Right renal pelvis (tissue), 4 donors: ENCODE measurements around the gene TBC1D23. TPM values are rescaled to one million over a fixed set of nuclear protein-coding genes. Genes with fewer than 3 reads are reported as not detected.
"Not testable (repeated sequence)": the region's sequence is repeated elsewhere in the genome, so short reads cannot be mapped to it uniquely, and the experiment has no call there.

Experiments
- DNase-seq, 4 donors: peaks; one replicate each; pipeline ENCODE4 v3.0.0-alpha.2; 2013; ENCODE audit warnings: low read depth in 4 of 4, low spot score in 3 of 4, missing footprints in 1 of 4
- polyA plus RNA-seq, 4 donors: library from polyadenylated mRNA; unstranded; fragments of 120-200 nt; gene quantifications; one replicate each; pipeline ENCODE4 v1.2.1, GENCODE V29; 2013; ENCODE audit not compliant: insufficient read length in 4 of 4

The TBC1D23 gene
- polyA plus RNA-seq, 4 donors: 33.9 to 47.1 (median 42.3) TPM

DNA sequence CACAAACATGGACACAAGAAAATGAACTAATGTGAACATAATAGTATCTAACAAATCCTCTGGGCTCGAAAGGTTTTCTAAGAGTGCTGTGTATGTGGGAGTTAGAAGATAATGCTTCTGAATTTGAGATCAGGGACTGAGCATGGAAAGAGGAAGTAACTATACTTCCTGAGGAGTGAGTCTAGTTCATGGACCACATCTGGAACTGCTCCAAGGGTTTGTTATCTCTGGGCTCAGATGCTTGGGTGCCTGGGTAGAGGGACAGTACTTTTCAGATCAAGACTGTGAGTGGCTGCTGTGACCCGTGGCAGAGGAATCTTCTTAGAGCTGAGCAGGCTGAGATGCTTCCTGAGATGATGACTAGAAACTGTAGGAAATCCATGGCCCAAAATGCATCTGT, 28.5 kb downstream of the TBC1D23 start:
- no peak for DNase-seq

DNA sequence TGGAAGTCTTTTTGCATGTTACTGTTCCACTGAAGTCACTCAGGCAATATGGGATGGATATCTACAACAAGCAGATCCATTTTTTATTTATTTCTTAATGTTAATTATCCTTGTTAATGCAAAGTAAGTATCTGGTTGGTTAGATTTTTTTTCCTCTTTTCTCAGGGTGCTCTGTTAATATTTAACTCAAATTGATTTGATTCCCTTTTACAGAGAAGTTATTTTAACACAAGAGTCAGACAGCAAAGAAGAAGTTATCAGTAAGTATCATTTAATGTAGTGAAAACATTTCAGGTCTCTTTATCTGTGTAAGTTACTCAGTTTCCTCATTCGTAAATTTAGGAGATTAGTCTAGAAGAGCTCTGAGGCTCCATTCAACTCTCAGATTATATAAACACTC, 34.3 kb downstream of the TBC1D23 start:
- DNase-seq: no peak

DNA sequence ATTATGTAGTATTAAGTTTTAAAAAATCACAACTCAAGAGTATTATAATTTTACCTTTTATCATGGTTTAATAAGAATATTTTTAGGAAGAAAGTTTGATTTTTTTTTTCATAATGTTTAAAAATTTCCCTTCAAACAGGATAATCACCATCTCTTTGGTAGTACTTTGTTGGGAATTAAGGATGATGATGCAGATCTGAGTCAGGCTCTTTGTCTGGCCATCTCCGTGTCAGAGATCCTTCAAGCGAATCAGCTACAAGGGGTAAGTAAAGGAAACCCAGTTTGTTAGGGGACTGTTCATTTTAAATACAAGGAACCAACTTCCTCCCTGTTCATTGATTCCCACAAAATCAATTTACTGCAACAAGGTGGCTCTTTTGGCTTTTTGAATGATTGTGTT, 37.0 kb downstream of the TBC1D23 start:
- DNase-seq: no peak

DNA sequence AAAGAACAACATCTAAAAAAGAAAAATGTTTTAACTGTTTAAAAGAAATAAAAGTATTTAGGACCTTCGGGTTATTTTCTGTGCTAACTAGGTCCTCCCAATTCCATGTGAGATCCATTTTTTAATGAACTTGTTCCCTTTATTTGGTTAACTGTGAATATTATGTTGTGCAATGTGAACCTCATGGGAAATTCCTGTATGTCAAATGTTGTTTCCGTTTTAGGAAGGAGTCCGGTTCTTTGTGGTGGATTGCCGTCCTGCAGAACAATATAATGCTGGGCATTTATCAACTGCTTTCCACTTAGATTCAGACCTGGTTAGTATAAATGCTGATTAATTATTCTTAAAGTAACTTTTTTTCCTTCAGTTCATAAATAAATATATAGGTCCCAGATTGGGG, 38.2 kb downstream of the TBC1D23 start:
- DNase-seq: no peak

DNA sequence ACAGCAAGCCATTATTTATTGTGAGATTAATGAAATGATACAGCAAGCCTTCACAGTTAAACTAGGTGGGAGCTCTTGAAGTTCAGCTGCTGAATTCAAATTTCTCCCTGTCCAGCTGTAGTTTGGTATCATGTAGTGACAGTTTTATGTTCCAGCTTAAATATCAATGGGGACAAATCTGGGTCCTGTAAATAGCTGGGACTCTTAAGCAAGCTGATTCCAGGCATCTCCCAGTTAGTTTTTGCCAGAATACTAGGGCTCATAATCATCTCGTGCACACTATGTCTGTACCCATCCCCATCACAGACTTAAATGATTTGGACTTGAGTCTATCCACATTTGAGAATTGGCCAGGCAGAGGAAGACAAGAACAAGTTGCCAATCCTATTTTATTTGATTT, 45.9 kb downstream of the TBC1D23 start:
- no peak for DNase-seq

DNA sequence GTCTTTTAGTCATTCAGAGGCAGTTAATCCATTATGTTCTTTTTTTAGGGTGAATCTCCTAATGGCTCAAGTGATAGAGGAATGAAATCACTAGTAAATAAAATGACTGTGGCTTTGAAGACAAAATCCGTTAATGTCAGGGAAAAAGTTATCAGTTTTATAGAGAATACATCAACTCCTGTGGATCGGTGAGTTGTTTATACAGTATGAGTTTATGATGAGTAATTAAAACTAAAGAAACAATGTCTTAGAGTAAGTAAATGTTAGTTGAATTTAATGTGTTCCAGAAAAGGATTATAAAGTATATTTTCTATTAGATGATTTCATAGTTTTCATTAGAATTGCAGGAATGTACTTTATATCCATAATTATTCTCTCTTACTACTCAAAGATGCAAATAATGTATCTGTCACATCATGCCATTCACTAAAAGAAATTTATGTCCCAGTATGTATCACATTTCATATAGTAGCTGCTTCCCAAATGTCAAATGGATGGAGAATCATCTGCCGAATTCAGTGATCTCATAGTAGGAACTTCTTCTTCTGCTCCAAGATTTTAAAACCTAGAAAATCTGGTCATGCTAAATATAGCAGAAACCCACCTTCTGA, 49.7 kb downstream of the TBC1D23 start:
- DNase-seq: no peak

DNA sequence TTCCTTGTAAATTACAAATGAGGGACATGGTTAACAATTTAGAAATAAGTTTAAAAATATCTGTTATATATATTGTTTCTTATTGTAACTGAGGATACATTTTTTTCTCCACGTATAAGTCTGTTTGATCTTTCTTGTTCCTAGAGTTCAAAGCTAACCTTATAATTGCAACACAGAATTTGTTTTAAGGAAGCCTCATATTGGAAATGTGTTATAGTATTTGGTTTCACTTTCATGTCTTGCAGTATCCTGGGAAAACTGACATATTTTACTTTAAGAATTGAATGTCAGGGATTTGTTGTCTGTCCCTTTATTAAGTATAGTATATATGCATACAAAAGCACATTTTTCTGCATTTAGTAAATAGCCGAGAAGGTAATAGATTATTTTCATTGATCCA, 50.2 kb downstream of the TBC1D23 start:
- DNase-seq: no peak

DNA sequence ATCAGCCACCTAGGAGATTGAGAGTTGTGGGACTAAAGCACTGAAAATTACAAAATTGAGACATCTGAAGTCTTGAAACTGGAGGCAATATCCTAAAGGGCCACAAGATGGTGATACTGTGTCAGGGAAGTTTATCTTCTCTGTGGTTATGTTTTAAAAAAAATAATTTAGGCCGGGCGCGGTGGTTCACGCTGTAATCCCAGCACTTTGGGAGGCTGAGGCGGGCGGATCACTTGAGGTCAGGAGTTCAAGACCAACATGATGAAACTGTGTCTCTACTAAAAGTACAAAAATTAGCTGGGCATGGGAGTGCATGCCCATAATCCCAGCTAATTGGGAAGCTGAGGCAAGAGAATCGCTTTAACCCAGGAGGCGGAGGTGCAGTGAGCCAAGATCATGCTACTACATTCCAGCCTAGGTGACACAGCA, 55.9 kb downstream of the TBC1D23 start:
- peak in 3 of 4 donors; percentile 16 to 17 (median 16) for DNase-seq

DNA sequence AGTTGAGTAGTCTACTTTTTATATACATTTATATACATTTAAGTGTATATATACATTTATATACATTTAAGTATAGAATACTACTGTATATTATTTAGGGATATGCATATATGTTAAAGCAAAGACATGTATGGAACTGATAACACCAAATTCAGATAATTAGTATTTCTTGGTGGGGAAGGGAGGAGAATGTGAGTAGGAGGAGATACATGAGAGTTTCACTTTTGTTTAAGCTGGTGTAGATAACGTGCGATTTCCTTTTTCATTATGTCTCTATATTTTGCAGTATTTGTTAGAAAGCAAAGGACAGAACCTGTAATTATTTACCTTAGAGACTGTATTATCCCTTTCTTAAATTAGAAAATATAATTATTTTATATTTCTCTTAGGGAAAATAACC, 57.1 kb downstream of the TBC1D23 start:
- no peak for DNase-seq

DNA sequence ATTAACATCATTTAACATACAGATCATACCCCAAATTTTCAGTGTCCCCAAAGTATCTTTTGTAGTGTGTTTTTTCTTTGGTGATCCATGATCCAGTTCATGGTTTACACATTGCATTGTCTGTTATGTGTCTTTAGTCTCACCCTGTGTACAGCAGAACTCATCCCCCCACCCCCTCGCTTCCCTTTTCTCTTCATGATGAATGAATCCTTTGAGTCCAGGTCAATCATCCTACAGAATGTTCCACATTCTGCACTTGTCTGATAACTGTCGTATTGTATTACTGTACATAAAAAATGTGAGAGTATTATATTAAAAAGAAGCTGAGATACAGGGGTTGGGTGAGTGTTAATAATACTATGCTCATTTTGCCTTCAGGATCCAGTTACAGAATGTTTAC, 59.2 kb downstream of the TBC1D23 start:
- DNase-seq: no peak

DNA sequence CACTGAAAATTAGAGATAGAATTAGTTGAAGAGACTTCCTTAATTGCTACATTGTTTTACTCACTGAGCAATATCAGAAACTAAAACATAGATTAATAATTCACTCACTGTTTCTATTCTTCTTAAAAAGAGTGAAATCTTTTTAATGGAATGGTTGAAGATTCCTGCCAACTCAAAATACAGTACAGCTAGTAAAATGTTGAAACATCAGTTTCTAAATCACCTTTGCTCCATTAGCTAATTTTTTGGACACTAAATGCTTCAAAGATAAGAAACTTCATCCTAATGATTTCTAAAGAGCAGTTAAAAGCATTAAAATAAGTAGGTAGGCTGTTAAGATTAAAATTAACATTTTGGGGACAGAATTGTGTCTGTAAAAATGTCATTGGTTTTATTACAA, 63.3 kb downstream of the TBC1D23 start:
- no peak for DNase-seq

DNA sequence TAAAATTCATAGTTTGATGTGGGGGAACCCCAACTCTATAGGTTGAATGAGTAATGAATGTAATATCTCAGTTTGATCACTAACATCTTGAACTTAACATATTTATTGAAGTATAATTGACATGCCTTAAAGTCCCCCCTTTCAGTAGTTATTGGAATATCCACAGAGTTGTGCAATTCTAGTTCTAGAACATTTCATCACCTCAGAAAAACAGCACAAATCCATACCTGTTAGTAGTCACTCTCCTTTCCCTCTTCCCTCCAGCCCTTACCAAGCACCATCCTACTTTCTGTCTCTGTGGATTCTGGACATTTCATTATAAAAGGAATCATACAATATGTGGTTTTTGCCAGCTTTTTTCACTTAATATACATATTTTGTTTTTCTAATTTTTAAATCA, 65.0 kb downstream of the TBC1D23 start:
- DNase-seq: no peak

DNA sequence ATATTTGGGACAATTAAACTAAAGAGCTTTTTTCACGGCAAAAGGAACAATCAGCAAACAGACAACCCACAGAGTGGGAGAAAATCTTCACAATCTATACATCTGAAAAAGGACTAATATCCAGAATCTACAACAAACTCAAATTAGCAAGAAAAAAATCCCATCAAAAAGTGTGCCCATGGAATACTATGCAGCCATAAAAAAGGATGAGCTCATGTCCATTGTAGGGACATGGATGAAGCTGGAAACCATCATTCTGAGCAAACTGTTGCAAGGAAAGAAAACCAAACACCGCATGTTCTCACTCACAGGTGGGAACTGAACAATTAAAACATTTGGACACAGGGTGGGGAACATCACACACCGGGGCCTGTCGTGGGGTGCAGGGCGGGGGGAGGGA, 66.6 kb downstream of the TBC1D23 start:
- DNase-seq: not testable (repeated sequence)

DNA sequence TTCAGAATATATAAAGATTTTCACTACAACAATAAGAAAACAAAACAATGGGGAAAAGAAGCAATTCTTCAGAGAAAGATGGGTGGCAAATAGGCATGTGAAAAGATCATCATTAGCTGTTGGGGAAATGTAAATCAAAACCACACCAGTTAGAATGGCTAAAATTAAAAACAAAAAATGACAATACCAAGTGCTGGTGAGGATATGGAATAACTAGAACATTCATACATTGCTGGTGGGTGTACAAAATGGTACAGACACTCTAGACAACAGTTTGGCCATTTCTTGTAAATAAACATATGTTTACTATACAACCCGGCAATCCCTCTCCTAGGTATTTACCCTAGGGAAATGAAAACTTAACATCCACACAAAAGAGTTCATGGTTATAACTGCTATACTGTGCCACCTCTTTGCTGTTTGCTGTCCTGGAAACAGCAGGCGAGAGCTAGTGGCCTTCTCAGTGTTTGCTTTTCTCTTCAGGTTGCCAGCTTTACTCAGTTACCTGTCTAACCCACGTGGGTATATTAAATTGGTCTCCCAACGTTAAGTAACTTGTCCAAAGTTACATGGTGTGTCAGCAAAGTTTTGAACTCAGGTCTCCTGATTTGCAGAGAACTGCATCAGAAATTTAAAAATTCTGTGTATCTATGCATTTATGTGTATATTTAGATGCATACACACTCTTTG, 69.2 kb downstream of the TBC1D23 start:
- DNase-seq: no peak

DNA sequence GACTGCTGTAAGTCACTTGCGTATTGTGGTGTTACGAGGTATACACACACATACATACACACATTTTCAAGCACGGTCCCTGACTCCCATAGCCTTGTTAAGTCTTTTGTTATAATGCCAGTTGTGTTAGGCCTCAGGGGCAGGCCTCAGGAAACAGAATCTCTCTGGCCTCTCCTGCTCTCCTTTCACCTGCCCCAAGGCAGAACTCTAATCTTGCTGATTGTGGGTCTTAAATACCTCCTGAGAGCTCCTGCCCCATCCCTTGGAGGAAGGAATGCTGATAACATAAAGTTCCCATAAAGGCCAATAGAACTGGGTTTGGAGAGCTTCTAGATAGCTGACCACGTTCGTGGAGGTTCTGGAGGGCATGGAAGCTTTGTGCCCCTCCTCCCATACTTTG, 69.9 kb downstream of the TBC1D23 start:
- DNase-seq: no peak

DNA sequence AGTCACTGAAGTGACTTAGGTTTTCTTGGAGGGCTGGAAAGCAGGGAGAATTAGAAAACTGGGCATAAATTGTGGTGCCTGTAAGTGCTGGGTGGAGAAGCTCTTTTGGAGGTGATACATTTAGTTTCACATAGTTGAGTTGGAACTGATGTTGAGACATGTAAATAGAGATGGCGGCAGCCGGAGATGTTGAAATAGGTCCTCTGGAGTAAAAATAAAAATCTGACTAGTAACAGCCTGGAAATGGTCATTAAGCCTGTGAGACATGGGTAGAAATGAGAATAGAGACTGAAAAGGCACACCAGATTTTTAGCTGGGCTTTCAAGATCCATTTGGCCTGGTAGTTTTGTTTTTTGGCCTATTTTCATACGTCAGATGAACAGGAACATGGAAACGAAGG, 70.9 kb downstream of the TBC1D23 start:
- DNase-seq: no peak

DNA sequence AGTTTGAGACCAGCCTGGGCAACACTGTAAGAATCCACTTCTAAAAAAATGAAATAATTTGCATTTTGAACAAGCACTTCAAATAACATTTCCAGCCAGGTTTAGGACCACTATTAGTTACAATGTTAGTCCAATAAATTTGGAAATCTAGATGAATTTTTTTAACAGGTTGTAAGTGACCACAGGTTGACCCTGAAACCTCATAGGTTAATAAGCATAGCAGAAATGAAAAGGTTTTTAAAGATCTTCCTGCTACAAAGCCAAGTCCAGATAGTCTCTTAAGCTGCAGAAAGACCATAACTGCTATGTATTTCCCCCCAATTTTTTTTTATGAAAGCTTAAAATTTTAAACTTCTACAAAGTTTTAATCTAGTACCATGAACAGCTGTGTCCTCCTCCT, 72.3 kb downstream of the TBC1D23 start:
- no peak for DNase-seq

DNA sequence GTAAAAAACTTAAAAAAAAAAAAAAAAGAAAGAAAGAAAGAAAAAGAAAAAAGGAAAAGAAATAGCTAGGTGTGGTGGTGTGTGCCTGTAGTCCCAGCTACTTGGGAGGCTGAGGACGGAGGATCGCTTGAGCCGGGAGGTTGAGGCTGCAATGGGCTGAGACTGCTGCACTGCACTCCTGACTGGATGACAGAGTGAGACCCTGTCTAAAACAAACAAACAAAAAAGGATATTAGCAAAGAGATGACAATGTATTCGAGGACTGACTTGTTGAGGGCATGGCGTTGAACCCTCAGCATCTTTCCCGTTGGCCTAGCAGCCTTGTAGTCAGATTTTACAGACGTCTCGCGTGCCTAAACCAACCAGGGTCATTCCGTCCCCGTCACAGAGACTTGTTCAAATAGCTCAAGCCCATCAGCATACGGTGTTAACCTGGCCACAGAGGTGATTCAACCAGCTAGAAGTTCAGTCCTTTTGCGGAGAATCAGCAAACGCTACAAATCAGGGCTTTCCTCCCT, 73.2 kb downstream of the TBC1D23 start:
- no peak for DNase-seq

DNA sequence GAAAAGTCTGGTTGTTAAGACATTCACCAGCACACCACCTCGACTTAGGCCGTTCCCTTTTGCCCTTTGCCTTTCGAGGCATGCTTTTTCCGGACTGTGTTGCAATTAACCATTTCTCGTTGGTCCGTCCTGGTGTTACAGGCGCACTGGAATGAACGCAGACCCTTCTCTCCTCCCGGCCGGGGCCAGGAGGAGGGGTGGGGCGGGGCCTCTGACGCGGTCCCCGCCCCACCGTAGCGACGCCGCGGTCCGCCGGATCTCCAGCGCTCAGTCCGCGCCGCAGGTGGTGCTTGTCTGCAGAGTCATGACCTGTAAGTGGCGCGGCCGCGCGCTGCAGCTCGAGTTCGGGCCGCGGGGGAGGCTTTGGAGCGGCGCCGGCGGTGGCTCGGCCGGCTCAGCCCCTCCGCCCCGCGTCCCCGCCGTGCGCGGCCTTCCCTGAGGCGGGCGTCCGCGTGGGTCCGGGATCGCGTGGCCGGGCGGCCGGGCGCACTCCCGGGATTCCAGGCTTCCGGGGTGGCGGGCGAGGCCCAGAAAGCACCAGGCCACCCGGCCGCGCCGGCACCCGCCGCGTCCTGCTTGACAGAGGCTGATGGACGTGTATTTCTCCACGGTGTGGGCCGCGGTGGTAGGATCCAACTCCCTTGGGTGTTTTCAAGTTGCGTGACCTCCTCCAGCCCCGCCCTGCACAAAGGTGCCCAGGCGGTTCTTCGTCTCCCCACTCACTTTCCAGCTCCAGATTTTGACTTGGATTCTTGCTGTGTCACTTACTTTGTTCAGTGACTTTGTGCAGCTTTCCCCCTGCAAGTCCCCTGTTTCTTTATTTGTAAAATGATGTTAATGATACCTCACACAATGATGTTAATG, 73.9 kb downstream of the TBC1D23 start, which contains the start of gene NIT2:
TSS of gene NIT2 (plus strand) at position 270 of the 864 bp plus-strand sequence. CDS start at position 305, 35 bp downstream.
- peak; percentile 67 to 77 (median 72) for DNase-seq

DNA sequence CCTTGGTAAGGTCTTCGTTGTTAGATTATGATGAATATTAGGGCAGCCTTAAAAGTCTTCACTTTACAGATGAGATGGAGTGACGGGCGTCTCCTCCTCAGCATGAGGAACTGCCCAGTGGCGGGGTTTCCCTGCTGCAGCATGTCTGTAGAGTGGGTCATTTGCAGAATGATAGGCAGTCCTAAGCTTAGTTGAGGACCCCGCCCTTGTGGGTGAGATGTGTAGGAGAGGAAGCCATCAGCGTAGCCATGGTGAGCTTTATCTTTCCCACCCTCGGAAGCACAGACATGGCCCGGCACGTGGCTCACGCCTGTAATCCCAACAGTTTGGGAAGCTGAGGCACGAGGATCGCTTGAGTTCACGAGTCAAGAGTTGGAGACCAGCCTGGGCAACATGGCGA, 74.6 kb downstream of the TBC1D23 start:
- DNase-seq: peak in 1 of 4 donors; percentile 7

DNA sequence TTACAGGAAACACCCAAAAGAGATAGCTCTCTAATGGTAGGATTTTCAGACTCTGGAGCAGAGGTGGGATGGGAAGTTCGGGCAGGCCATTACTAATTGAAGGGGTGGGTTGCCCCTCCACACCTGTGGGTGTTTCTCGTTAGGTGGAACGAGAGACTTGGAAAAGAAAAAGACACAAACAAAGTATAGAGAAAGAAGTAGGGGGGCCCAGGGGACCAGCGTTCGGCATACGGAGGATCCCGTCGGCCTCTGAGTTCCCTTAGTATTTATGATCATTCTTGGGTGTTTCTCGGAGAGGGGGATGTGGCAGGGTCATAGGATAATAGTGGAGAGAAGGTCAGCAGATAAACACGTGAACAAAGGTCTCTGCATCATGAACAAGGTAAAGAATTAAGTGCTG, 75.4 kb downstream of the TBC1D23 start:
- not testable (repeated sequence) for DNase-seq
